ENCODE results near the gene IGFL1.
"Not testable (repeated sequence)": the region's sequence is repeated elsewhere in the genome, so short reads cannot be mapped to it uniquely, and the experiment has no call there.

Gene IGFL1

DNA sequence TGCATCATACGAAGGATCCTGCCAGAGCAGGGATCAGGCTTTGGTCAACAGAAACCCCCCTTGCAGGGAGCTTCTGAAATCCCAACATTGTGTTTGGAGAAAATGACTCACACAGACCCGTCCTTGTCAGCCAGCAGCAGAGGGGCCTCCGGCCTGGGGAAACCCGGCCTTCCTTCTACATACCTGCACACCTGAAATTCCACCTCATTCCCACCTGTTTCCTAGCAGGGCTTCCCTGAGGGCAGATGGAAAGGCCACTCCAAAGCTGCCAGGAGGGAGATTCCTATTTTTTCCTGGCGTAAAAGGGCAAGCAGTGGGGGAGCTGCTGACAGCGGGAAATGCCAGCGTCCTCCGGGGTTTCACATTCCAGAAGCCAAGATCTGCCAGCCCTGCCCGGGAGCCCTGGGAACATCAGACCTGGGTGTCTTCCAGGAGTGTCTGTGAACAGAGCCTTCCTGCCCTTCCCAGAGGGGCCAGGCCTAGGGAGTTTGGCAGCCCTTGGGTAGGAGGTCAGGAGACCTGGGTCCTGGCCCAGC, 3.0 kb upstream of the IGFL1 start:
- DNase-seq = no peak

DNA sequence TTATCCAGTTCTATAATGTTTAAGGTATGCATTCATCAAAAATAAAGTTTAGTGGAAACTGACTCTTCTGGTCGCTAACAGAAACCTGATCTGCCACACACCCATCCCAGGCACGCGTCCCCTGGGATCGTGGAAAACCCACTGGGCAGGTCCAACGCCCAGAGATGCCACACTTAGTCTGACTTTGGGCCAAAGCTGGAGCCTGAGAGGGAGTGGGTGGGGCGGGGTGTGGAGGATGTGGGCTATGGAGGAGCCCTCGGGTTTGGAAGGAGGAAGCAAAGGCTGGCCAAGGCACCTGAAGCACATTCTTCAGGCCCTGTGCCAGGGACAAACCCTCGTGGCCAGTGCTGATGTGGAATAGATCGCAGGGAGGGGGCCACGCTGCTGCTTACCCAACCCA, 2.5 kb downstream of the IGFL1 start:
- DNase-seq = no peak

DNA sequence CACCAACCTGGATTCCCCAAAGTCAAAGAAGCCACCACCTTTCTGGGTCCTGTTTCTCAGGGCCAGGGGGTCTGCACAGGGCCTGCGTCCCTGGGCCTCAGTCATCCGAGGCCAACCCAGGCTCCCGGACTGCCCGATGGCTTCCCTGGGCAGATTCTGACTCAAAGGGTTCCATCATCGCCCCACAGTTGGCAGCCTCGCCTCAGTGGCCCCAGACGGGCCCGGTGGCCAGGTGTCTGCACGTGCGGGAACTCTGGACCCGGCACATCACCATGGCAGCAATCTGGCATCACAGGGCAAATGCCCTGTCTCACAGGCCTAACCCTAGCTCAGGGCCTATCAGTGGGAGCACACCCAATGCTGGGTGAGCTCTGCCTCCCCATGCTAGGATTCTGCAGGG, 2.9 kb downstream of the IGFL1 start:
- DNase-seq = no peak

- no peak for DNase-seq
Measured at GRCh38 chr19:46232938-46233621, 3.5 kb downstream of the IGFL1 start.

DNA sequence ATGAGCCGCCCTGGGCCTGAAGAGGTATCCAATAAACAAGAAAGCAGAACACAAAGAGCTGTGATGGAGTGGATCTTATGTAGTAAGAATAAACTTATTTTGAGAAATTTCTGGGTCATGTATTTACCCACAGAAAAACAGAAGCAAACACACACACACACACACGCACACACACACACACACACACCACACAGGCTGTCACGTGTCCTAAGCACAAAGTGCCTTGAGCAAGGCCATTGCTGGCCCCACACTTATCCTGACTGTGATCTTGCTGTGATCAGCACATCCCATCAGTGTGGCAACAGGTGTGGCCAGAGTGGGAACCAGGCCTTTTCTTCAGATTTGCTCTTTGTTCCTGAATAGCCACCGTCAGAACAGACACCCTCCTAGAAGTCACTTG, 4.3 kb downstream of the IGFL1 start:
- not testable (repeated sequence) for DNase-seq

DNA sequence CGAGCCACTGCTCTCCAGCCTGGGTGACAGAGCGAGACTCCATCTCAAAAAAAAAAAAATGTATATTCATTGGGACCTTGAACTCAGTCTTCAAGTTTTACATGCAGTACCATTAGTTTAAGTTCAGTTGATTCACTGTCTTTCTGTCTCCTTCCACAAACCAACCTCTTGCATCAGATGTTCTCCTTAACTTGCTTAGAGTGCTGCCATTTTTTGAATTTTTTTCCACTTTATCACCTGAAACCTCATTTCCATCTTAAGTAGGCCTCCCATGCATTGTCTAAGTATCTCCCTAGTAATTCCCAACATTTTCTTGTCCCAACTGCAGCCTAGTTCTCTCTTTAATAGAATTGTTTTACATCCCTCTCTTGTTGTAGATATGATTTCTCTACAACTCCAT, 8.6 kb downstream of the IGFL1 start:
- DNase-seq = not testable (repeated sequence)

GRCh38 chr19:46239193-46240024, 9.9 kb downstream of the IGFL1 start:
- no peak for DNase-seq

- no peak for DNase-seq
Measured at GRCh38 chr19:46240693-46241092, 11.2 kb downstream of the IGFL1 start.

- DNase-seq = no peak
Measured at GRCh38 chr19:46241626-46242025, 12.1 kb downstream of the IGFL1 start.

- not testable (repeated sequence) for DNase-seq
Measured at GRCh38 chr19:46243081-46243654, 13.6 kb downstream of the IGFL1 start.

- no peak for DNase-seq
Measured at GRCh38 chr19:46250076-46250735, 20.7 kb downstream of the IGFL1 start.

DNA sequence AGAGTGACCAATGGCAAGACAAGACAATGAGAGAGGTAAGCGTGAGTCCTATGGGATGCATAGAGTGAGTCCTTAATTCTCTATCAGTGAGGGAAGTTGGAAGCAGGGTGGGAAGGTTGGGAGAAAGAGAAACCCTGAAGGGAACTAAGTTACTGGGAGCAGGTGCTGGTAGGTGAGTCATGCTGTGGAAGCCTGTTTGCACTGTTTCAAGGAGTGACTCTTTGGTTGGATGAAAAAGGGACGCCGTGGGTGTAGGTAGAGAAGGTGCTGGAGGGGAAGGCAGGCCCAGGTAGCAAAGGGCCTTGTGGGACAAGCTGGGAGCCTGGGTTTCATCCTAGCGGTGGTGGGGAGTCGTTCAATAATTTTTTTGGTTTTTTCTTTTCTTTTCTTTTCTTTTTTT, 21.9 kb downstream of the IGFL1 start:
- no peak for DNase-seq

- DNase-seq = no peak
Measured at GRCh38 chr19:46254776-46255175, 25.2 kb downstream of the IGFL1 start.

GRCh38 chr19:46256855-46257254, 27.3 kb downstream of the IGFL1 start:
- DNase-seq = no peak

DNA sequence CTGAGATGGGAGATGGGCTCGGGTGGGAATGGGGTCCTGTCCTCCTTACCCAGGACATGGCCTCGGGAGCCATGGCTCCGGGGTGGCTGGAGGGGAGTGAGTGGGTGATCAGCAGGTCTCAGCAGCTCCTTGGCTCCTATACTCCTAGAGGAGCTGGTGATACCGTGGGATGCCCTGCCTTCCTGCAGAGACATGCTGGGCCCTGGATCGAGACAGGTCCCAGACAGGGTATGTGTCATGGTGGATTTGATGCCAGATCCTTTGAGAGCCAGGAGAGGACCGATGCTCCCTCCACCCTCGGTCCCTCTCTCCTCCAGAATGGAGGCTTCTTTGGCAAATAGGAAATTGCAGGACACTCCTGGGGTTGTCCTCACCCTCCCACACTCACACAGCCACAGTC, 32.0 kb downstream of the IGFL1 start:
- not testable (repeated sequence) for DNase-seq

DNA sequence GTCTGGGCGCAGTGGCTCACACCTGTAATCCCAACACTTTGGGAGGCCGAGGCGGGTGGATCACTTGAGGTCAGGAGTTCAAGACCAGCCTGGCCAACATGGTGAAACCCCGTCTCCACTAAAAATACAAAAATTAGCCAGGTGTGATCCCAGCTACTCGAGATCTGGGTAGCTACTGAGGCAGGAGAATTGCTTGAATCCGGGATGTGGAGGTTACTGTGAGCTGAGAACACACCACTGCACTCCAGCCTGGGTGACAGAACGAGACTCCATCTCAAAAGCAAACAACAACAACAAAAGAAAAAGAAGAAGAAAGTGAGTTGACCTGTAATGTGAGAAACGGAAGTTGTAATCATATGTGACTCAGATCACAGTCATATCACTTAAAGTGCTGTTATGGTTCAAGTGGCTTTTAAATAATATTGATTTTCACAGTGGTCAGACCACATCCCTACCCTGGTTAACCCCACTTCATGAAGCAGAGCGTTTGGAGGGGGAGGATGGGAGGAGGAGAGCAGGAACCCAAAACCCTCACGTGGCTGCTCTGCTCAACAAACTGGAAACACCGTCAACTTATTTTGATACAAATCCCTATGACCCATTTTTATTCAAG, 33.2 kb downstream of the IGFL1 start:
- DNase-seq = peak; percentile 62

GRCh38 chr19:46264801-46265200, 35.3 kb downstream of the IGFL1 start:
- not testable (repeated sequence) for DNase-seq

- no peak for DNase-seq
Measured at GRCh38 chr19:46265217-46265828, 35.8 kb downstream of the IGFL1 start.

DNA sequence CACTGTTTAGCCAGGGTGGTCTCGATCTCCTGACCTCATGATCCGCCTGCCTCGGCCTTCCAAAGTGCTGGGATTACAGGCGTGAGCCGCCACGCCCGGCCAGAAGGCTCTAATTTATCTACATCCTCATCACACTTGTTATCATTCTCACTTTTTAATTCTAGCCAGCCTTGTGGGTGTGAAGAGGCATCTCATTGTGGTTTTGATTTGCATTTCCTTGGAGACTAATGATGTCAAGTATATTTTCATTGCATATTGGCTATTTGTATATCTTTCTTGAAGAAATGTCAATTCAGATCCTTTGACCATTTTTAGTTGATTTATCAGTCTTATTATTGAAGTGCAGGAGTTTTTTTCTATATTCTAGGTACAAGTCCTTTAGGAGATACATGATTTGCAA, 39.6 kb downstream of the IGFL1 start:
- no peak for DNase-seq

DNA sequence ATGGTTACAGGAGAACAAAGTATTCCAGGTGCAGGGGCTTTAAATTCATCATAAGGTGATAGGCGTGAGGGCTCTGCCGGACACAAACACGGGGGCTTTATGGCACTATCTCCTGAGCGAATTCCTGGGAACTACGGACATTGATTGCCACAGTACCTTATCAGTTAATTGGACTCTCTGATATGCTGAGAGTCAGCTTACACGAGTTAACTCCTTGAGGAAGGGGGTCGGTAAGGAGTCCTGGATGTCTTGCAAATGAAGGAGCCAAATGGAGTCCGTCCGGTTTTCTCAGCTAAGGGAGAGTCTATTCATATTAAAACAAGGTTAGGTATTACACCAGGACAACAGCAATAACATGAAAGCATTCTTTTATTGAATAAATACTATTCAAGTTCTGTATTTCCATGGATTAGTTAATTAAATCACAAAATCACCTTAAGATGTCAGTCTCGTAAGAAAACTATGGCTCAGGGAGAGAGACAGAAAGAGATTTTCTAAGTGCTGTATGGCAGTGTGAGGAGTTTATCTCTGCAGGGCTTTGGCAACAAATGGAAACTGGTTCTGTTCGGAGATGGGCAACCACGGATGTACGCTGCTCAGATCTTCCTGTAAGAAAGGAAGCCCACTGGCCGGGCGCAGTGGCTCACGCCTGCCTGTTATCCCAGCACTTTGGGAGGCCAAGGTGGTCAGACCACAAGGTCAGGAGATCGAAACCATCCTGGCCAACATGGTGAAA, 41.1 kb downstream of the IGFL1 start:
- no peak for DNase-seq

- no peak for DNase-seq
Measured at GRCh38 chr19:46271481-46272197, 42.1 kb downstream of the IGFL1 start.
